Measurements from ENCODE around the gene RSPO3.

The RSPO3 gene

DNA sequence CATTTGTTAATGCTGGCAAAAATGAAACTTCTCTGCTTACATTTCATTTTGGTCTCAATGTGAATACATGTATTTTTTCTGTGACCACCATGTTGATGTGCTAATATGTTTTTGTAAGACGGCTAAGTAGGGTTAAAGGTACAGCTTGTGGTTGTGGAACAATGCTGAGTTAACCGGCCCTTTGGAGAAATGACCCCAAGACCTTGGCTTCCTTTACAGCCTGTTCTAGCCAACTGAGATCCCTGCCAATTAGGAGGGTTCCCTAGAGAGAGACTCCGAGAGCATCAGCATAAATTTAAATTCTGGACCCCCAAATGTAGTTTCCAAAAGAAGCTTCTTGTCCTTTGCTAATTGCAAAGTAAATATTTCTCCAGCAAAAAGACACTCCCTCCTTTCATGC lies 44.4 kb downstream of the RSPO3 start:
- peak; percentile 41 for DNase-seq (ENCODE audit: low read depth)

DNA sequence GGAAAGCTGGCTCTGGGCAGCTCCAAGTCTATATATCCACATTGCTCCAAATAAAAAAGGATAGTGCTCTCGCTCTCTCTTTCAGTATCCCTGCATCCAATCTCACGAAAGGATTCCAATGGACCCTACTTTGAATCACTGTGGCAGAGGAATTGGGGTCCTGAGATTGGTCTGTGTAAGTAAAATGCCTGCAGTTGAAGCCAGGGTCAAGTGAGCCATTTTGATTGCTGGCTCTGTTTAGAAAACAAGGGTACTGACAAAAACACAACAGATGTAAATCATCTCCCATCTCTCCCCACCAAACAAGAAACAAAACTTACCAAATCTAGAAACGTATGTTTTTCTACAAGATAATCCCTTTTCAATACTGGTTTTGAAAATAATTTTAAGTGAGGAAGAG lies 45.6 kb downstream of the RSPO3 start:
- no peak for DNase-seq (ENCODE audit: low read depth)

DNA sequence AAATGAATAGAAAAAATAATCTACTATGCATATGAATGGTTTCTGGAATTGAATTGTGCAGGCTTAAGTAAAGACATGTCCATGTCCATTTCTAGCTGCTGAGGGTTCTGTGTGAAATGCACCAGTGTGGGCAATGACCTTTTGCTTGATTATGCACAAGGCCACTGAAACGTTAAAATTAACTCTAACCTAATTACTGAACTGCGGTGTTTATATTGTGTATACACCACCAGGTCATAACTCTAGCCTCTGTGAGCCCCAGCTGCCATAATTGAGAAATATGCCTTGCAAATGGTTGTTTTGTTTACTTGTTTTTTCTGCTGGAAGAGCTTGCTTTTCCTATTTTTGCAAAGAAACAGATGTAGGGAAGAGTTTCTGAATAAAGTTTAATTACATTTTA lies 46.1 kb downstream of the RSPO3 start:
- no peak for DNase-seq (ENCODE audit: low read depth)

DNA sequence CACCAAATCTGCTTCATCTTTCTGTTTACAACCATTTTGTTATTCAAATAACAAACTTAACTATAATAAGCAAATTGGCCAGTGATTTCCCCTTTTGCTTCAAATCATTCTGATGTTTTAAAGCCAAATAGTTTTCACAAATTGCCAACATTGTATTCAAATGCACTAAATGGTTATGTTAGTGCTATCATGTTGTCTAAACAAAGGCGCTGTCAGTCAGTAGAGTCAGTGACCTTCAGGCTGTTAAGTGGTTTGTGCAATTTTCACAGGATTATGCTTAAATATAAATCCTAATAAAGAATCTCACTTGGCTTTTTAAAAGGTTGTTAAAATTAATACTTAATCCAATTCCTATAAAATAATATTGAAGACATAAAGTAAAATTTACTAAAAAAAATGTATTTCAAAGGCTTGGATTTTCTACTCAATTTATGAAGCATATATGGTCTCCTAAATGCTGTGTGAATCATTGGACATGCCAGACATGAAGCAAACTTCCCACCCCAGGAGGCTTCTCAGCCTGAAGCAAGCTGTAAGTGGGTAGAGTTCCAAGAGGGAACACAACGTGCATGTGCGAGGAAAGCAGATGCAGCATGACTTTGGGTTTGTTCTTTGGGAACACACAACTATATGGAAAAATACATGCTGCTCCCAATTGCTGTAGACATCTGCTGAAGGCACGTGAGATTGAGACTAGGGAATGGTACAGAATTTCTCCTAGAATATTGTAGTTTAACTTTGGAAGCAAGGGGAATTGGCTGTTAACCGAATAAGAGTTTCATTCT lies 54.9 kb downstream of the RSPO3 start:
- no peak for DNase-seq (ENCODE audit: low read depth)

DNA sequence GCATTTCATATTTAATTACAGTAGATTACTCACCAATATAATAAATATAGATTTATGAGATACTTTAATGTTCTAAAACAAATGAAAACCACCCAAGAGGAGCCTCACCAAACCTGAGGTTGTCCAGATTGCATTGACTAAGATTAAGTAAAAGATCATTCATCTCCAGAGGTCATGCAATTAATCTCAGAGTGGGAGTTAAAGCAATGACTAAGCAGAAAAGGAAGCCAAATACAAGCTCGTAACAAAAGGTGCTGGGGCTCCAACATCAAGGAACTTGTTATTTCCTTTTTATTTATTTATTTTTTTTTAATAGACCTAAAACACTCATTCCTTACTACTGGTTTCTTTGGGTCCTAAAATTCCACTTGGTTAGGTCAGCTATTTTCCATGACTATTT lies 57.7 kb downstream of the RSPO3 start:
- DNase-seq (ENCODE audit: low read depth), result peak; percentile 55

DNA sequence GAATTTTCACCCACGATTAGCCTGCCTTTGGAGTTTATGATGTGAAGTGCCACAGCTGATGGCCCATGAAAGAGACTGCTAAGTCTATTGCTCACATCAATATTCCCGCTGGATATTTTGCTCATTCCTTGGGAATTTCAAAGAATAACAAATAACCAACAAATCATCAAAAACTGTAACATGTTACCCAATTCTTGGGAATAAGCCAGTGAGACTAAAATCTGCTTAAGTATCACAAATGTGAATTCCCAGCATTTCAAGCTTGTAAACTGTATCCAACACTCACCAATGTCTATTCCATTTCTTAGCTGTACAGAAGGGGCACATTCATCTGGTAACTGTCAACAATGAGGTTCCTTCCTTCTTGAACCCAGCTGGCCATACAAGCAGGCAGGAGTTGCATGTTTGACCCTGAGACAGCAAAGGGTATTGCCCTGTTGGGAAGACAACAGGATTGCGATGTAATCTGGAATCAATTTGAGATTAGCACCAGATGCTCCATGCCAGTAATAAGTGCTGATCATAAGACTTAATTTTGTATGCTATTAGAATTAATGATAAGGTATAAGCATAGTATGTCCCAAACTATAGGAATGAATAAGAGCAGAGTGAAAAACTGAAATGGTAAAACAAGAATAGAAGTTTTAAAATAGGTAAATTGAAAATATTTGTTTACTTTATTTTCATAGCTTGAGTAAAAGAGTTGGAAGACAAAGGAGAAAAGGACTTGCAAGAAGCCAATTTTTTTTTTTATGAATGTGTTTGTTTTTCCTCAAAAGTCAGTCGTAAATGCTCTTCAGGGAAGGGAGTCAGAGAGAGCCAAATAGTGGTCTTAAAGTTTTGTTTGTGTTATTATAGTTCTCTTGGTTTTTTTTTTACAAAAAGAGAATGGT lies 58.8 kb downstream of the RSPO3 start:
- DNase-seq (ENCODE audit: low read depth), result peak; percentile 53

DNA sequence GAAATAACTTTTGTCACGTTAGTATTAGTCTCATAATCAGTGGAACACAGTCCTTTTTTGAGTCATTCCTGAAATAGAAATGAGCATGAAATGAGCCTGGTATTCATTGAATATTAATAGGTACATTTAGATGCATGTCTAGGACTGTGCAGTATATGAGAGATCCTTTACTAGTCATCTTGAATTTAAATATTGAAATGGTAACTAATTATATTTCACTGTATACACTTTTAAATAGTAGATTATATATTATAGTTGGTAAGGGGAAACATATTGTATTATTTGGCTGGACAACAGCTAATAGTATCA lies 59.4 kb downstream of the RSPO3 start:
- DNase-seq (ENCODE audit: low read depth), result no peak

DNA sequence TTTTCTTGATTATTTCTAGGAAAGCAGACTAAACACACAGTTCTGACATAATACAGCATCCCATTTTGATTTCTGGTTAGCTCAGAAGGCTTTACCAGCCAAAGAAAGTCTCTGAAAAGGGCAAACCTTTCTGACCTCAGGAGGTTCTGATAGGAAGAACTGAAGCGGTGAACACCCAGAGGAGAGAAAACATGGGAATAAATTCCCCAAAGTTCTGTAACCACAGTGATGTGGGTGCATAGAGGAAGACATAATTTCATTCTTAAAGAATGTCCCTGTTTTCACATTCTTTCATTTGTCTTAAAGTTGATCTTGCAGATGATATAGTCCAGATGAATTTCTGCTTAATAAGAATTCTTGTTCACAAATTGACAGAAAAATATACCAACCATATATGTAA lies 60.3 kb downstream of the RSPO3 start:
- peak; percentile 59 for DNase-seq (ENCODE audit: low read depth)

DNA sequence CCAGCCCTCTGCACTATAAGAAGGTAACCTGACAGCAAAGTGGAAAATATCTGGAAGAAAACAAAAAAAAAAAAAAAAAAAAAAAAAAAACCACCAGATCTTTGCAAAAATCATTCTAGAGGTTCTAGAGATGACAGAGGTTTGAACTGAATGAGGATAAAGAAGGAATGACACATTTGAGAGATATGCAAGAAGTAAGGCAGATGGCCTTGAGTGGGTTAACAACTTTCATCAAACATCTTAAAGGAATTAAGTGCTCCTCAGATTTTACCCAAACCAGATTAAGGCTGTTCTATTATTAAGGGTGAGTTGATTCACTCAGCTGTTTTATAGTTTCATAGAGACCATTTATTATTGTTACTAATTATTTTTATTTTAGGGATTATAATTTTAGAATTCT lies 62.0 kb downstream of the RSPO3 start:
- peak; percentile 41 for DNase-seq (ENCODE audit: low read depth)

DNA sequence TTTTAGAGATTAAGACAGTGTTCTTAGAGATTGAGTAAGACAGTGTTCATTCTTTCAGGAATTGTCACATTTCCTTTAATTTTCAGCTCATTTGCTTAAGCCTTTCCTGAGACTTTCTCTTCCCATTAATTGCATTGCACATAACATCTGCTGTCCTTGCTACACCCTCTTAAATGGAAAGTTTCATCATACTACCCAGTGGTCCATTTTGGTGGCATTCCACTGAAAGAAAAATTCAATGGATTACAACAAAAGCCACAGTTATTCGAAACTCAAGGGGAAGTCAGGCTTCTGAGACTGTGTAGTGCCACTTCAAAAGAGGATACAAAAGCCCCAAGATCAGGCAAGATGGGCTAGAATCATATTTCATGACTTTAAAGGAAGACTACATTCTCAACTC lies 64.0 kb downstream of the RSPO3 start:
- peak; percentile 71 for DNase-seq (ENCODE audit: low read depth)

DNA sequence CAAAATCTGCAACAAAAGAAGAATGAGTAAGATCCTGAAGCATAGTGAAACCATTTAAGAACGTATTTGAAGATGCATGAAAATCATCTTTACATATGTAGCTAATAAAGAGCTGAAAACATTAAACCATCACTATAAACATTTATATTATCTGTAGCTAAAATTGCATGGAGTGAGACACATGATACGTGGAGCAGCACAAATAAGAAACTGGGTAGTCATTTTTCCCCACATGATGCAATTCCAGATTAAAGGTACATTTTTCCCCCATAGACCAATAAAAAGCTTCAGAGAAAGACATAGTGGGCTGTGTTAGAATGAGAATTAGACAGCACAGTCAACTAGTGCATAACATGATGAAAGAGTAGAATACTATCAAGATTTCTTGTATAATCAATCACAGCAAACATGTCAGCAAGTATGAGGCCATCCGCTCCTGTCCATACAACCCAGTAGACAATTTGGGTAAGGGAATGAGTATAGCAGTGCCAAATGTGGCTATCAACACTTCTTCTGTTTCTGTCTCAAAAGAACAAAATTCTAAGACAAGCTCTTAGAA lies 67.0 kb downstream of the RSPO3 start:
- no peak for DNase-seq (ENCODE audit: low read depth)

DNA sequence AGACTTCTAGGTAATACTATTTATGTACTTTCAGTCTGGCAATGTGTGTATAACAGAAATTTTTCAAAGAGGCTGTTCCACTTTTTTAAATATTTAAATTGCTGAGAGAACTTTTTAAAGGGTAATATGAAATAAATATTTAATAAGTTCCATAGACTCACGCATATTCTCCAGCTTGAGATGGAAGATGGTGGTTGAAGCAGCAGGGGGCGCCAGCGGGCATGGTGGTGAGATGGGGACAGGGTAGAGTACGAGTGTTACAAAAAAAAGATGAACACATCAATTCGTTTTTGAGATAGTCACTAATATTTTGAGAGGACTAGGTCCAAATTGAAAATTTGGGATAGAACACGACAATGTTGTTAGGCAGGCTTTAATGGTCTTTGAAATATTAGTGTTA lies 68.4 kb downstream of the RSPO3 start:
- DNase-seq (ENCODE audit: low read depth), result no peak

DNA sequence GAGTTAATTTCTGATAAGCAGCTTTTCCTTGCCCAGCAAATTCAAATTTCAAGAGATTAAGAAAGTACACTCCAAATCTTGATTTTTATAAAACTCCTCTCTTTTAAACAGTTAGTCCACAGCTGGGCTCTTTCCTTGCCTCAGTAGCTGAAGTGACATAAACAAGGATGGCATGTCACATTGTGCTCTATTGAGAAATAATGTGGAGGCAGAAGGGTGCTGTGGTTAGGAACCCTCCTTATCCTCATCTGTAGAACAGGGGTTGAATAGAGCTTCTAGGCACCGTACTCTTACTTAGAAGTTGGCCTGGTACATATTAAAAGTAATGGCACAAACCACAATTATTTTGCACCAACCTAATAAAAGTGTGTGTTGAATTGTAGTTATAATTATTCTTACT lies 70.3 kb downstream of the RSPO3 start:
- no peak for DNase-seq (ENCODE audit: low read depth)

DNA sequence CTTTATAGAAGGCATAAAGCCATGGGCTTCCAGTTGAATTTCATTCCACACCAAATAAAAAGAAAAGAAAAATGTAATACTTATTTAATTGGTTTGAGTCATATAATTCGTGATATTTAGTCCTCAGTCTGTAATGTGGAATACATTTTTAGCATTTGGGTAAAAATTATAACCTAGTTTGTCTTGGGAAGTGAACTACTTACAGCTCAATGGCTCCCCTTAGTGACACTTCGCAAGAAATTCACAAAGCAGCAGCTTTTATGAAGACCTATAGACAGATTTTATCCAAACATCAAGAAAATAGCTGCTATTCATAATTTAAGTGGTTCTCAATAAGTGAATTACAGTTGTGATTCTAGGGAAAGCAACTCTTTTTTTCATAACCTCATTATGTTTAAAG lies 72.1 kb downstream of the RSPO3 start:
- DNase-seq (ENCODE audit: low read depth), result peak; percentile 68

DNA sequence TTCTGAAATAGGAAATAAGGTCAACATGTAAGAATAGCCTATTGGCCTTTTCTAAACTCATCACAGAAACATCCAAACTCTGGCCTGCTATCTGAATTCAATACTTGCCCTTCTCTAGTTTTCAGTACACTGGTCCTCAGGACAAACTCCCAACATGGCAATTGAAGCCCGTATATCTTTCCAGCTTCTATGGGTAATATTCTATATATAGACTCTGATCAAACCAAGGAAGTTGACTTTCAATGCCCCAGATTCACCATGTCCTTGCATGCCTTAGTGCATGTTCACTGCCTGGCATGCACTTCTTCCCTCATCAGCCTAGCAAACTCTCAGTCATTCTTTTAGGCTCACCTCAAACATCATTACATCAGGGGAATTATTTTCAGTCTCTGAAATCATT lies 73.2 kb downstream of the RSPO3 start:
- peak; percentile 39 for DNase-seq (ENCODE audit: low read depth)

DNA sequence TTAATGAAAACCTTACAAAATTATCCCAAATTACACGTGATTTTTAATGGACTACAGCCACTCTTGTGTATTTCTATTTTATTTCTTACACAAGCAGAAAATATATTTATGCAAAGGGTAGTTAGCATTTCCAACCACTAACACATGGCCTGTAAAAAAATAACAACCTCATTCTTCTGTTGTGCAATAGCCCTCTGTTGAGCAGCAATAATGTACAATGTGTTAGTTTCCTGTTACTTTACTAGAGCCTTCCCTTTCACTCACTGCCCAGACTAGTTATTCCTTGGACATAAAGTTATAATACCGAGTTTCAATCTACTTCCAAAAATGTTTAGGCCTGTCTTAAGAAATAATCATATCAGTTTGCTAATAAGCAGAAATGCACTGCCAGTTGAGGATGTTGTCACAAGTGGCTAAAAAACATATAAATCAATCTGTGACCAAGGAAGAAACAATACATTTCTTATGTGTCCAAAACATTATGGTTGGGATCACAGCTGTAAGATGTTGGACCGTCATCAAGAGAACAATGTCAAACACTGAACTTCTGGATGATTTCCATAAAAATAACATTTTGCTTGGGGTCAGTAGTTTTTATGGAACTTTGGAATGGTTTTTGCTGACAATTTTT lies 74.6 kb downstream of the RSPO3 start:
- peak; percentile 71 for DNase-seq (ENCODE audit: low read depth)

DNA sequence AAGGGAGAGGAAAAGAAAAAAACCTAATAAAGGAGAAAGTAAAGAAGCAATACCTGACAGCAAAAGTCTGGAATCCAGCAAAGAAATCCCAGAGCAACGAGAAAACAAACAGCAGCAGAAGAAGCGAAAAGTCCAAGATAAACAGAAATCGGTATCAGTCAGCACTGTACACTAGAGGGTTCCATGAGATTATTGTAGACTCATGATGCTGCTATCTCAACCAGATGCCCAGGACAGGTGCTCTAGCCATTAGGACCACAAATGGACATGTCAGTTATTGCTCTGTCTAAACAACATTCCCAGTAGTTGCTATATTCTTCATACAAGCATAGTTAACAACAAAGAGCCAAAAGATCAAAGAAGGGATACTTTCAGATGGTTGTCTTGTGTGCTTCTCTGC lies 77.4 kb downstream of the RSPO3 start:
- no peak for DNase-seq (ENCODE audit: low read depth)

DNA sequence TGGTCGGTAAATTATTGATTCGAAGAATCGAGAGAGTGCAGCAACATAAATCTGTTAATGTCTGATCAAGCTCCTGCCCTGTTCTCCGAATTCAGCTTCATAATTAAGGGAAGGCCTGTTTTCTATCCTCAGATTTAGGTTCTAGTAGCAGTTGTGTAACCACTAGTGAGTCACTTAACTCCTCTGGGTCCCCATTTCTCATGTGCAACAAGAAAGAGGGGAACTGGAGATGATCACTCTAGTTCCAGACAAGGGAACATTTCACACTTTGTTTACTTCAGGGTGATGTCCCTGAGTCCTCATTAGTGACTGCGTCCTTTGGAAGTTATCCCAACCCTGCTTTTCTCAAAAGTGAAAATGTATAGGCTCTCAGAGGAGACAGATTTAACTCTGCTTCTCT lies 80.1 kb downstream of the RSPO3 start:
- peak; percentile 25 for DNase-seq (ENCODE audit: low read depth)

DNA sequence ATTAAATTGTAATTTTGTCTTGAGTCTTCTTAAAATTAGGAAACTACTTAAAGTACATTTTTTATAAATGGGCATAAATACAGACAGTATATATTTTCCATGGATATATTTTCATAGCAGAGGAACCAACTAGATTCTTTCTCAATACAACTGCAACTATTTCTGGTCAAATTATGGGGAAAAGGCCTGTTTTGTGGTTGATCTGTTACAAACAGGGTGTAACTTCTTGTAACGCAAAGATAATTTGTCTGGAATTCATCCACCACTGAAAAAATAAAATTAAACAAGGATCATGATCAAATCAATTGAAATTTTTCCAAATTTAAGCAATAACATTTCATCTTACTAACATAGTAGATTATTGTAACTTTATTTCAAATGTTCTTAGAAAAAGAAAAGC lies 81.0 kb downstream of the RSPO3 start:
- no peak for DNase-seq (ENCODE audit: low read depth)

DNA sequence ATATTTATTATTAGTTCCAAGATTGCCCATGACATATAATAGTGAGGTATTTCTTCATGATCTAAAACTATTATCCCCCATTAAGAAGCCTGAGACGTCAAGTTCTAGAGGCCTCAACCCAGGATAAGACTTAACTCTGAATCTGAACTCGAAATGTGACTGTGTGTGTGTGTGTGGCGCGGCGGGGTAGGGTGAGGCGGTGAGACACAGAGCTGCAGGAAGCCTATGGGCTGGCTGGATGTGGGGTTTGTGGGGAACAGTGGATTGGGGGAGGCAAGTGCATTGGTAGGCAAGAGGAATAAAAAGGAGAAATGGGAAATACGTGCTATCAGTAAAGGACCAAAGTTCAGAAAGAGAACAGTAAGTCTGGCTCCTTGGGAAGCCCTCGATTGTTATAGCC lies 81.6 kb downstream of the RSPO3 start:
- no peak for DNase-seq (ENCODE audit: low read depth)

DNA sequence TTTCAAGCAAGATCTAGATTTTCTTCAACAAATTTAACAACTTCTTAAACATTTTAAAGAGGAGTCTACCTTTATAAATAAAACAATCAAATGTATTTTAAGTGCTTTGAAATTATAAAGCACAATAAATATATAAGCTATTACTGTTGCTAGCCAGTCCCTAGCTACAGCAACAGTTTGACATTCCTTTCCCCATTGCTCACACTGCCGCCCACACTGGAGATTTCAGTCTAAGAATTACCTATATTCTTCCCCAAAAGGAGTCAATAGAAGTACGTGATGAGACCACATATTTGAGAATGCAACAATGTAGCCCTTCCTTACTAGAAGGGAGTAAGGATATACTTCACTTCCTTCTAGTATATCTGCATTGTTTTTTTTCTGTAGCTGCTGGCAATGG lies 82.8 kb downstream of the RSPO3 start:
- peak; percentile 68 for DNase-seq (ENCODE audit: low read depth)

DNA sequence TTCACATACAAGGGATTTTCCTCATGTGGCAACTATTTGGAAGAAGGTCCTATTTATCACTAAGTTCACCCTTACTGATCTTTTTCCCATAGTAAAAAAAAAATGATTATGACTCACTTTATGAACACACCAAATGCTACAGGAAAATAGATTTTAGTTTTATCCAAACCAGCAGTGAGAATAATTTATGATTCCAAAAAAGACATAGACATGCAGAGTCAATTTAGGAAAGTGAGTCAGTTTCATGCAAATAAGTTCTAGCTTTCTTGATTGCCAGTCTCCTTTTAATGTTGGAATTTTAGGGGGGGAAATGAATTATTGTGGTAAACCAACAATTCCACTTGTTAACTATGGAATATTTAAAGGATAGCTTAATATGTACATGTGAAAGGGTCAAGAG lies 84.2 kb downstream of the RSPO3 start:
- DNase-seq (ENCODE audit: low read depth), result no peak

DNA sequence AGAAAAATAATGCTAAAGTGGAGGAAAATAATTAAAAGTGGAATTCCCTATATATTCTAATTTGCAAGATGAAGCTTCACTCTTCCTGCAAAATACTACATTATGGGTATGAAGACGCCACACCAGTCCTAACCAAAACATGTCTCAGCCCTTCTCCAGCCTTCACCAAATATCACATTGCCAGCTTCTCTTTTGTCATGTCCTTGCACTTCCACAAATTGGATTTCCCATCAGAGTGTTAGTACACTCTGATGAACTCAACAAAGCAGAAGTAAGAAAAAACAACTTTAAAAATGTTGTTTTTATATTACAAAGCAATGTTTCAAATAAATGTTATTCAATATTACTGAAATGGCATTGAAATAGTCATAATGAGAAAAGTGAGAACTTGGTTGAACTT lies 85.8 kb downstream of the RSPO3 start:
- no peak for DNase-seq (ENCODE audit: low read depth)
